GM12801 (cell line): Measurements from ENCODE around the gene DVL1.

Experiments
- TF ChIP-seq, protein P1 (sequence below): IDR thresholded peaks from one replicate; pipeline ENCODE4 v1.5.1; 2011; ENCODE audit warnings: control low read depth; ENCODE audit not compliant: insufficient read length; ENCODE audit errors: extremely low read depth

The DVL1 gene

DNA sequence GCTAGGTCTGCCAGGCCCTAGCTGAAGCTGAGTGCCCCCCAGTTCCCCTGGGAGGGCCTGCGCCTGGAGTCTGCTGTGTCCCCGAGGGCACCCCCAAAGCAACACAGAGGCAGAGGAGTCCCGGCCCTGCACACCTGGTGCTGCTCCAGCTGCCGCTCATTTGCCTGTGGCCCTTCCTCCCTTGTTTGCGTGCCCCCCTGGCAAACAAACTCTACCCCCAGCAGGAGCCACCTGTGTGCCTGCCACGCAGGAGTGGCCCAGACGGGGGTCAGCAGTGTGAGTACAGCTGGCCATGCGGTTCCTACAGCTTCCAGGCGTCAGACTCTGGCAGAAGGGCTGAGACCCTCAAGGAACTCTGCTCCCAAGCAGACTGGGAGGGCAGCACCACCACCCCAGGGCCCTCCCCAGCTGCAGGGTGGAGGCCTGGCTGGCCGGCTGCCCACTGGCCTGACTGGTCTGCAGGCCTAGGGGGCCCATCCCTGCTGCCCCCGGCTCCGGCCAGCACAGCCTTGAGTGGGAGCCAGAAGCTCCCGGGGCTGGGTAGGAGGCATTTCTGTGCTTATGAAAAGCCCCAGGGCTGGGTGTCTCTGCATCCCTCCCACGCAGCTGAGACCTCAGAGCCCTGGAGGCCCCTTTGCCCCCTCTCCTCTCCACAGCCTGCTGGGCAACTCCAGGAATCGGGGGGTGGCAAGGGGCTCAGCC, 18.7 kb downstream of the DVL1 start:
- TF ChIP-seq, protein P1, sequence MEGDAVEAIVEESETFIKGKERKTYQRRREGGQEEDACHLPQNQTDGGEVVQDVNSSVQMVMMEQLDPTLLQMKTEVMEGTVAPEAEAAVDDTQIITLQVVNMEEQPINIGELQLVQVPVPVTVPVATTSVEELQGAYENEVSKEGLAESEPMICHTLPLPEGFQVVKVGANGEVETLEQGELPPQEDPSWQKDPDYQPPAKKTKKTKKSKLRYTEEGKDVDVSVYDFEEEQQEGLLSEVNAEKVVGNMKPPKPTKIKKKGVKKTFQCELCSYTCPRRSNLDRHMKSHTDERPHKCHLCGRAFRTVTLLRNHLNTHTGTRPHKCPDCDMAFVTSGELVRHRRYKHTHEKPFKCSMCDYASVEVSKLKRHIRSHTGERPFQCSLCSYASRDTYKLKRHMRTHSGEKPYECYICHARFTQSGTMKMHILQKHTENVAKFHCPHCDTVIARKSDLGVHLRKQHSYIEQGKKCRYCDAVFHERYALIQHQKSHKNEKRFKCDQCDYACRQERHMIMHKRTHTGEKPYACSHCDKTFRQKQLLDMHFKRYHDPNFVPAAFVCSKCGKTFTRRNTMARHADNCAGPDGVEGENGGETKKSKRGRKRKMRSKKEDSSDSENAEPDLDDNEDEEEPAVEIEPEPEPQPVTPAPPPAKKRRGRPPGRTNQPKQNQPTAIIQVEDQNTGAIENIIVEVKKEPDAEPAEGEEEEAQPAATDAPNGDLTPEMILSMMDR = no peak

DNA sequence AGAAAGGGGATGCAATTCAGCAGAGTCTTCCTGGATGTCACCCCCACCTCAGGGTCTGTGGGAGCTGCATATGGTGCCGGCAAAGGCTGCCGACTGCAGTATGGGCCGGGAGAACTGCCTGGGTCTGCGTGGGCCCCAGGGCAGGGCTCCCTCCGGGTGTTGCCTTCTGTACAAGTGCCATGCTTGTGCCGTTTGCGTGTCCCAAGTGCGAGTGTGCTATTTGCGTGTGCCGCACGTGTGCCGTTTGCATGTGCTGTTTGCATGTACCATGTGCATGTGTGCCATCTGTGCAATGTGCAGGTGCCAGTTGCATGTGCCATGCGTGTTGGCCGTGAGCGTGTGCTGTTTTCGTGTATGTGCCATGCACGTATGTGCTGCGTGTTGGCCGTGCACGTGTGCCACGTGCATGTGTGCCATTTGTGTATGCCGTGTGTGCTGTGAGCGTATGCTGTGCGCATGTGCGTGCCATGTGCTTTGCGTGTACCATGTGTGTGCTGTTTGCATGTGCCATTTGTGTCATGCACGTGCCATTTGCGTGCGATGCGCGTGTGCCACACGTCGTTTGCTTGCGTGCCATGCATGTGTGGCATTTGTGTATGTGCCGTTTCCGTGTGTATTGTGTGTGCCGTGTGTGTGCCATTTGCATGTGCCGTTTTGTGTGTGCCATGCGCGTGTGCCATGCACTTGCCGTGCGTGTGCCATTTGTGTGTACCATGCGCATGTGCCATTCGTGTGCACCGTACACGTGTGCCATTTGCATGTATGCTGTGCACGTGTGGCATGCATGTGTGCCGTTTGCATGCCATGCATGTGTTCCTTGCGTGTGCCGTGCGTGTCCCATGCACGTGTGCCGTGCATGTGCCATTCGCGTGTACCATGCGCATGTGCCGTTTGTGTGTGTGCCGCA, 19.7 kb downstream of the DVL1 start:
- TF ChIP-seq, protein P1 = no peak

DNA sequence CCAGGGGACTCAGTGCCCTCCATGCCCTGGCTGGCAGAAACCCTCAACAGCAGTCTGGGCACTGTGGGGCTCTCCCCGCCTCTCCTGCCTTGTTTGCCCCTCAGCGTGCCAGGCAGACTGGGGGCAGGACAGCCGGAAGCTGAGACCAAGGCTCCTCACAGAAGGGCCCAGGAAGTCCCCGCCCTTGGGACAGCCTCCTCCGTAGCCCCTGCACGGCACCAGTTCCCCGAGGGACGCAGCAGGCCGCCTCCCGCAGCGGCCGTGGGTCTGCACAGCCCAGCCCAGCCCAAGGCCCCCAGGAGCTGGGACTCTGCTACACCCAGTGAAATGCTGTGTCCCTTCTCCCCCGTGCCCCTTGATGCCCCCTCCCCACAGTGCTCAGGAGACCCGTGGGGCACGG, 21.0 kb downstream of the DVL1 start:
- TF ChIP-seq, protein P1 = no peak

DNA sequence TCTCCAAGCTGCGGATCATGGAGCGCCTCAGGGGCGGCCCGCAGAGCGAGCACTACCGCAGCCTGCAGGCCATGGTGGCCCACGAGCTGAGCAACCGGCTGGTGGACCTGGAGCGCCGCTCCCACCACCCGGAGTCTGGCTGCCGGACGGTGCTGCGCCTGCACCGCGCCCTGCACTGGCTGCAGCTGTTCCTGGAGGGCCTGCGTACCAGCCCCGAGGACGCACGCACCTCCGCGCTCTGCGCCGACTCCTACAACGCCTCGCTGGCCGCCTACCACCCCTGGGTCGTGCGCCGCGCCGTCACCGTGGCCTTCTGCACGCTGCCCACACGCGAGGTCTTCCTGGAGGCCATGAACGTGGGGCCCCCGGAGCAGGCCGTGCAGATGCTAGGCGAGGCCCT, 21.9 kb downstream of the DVL1 start:
- TF ChIP-seq, protein P1 = no peak

DNA sequence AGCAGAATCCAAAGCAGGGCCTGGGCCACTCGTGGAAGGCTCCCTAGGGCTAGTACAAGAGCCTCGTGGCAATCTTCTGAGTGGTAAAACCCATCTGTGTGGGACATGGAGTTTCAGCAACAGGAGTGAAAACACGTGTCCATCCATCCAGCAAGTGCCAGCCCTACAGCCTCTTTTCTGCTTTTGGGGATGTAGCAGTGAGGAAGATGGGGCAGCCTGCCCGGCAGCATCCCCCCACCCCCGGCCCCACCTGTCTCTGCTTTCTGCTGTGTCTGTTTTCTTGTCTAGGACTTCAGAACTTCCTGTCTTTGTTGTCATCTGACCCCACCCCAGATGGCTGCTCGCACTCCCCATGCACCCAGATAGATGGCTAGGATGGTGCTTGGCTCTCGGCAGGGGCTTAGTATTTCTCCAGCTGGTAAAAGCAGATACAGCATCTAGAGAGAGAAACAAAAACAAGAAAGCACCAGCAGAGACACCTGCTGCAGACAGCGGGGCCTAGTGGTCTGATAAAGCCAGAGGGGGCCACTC, 23.1 kb downstream of the DVL1 start:
- TF ChIP-seq, protein P1 = no peak

DNA sequence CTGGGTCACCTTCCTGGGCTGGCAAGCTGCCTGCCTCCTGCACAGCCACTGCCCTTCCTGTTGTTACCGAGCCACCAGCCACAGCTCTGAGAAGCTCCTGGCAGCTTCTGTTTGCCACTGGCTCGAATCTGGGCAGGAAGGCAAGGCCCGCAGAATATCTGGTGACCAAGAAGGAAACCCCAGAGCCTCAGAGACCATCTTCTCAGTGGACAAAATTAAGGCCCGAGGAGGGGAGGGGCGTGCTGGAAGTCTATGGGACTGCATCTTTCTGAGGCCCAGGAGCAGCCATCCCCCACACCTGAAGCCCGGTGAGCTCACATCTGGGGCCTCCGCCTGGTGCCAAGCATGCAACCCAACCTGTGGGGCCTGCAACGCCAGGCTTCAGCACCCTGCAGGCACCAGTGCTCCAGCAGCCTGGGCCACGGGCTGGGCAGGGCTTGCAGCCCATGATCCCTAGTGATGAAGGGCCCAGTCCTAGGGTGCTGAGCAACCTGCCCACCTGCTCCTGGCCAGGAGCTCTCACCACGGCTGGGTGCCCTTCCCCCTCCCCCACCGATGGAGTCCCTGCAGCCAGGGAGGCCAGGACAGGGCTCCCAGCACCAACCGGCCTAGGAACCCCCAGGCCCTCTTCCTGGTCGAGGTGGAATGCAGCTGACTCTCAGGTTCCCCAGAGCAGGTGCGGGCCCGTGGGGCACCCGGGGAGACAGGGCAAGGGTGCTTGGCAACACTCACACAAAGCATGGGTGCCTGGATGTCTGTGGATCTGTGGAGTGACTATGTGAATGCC, 23.7 kb downstream of the DVL1 start:
- TF ChIP-seq, protein P1 = no peak
